Type B pancreatic cell (in vitro differentiated cells): Measurements from ENCODE around the gene CXADR. TPM values are rescaled to one million over a fixed set of nuclear protein-coding genes. Genes with fewer than 3 reads are reported as not detected.
"Not testable (repeated sequence)": the region's sequence is repeated elsewhere in the genome, so short reads cannot be mapped to it uniquely, and the experiment has no call there.

Source experiments
- DNase-seq: peaks from one replicate; pipeline ENCODE4 v3.0.0; 2021; ENCODE audit warnings: mixed read lengths; ENCODE audit not compliant: unreplicated experiment; ENCODE audit errors: extremely low spot score
- H3K27ac Mint-ChIP-seq: 2 replicates; pipeline ENCODE4 v1.8.0; 2021; ENCODE audit warnings: mild to moderate bottlenecking, mixed read lengths
- H3K27me3 Mint-ChIP-seq: 2 replicates; pipeline ENCODE4 v1.8.0; 2021; ENCODE audit warnings: mixed read lengths
- H3K36me3 Mint-ChIP-seq: 2 replicates; pipeline ENCODE4 v1.8.0; 2021; ENCODE audit warnings: mixed read lengths
- H3K4me1 Mint-ChIP-seq: one replicate; pipeline ENCODE4 v1.8.0; 2021; ENCODE audit warnings: mixed read lengths; ENCODE audit not compliant: unreplicated experiment
- H3K4me3 Mint-ChIP-seq: 2 replicates; pipeline ENCODE4 v1.8.0; 2021; ENCODE audit warnings: mild to moderate bottlenecking, mixed read lengths
- H3K9me3 Mint-ChIP-seq: 2 replicates; pipeline ENCODE4 v1.8.0; 2021; ENCODE audit warnings: mixed read lengths
- total RNA-seq: library from RNA; stranded (reverse); gene quantifications from 2 replicates; pipeline ENCODE4 v1.2.1, GENCODE V29; 2021; ENCODE audit warnings: low replicate concordance
- TF ChIP-seq, protein P1 (sequence below): fragments of 200-600 bp; sonication (generic); conservative IDR thresholded peaks from 2 replicates; pipeline ENCODE4 v1.5.0; 2021; ENCODE audit warnings: antibody characterized with exemption, mild to moderate bottlenecking

The CXADR gene
- total RNA-seq, 1 donor from 2014 or later: 47.3 TPM

DNA sequence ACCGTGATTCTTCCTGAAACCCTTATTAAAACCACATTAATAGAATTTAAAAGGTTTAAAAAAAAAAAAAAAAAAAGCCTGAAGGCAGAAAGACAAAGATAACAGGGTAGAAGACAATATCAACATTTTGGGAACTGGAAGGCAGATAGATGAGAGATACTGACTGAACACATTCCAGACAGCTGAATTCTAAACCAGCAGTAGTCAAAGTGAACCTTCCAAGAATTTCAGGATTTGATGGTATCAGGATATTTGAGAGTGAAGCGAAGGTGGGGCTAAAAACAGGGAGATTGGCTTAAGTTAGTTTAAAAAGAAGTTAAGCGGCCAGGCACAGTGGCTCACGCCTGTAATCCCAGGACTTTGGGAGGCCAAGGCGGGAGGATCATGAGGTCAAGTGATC is 5.3 kb upstream of the CXADR start:
- peaks cover 9% of the 10 kb centered on the region for H3K9me3 Mint-ChIP-seq
- peaks cover 9% of the 10 kb centered on the region for H3K27me3 Mint-ChIP-seq
- H3K27ac Mint-ChIP-seq: no peak overlapping the region
- no peak overlapping the region for H3K4me3 Mint-ChIP-seq
- TF ChIP-seq, protein P1, sequence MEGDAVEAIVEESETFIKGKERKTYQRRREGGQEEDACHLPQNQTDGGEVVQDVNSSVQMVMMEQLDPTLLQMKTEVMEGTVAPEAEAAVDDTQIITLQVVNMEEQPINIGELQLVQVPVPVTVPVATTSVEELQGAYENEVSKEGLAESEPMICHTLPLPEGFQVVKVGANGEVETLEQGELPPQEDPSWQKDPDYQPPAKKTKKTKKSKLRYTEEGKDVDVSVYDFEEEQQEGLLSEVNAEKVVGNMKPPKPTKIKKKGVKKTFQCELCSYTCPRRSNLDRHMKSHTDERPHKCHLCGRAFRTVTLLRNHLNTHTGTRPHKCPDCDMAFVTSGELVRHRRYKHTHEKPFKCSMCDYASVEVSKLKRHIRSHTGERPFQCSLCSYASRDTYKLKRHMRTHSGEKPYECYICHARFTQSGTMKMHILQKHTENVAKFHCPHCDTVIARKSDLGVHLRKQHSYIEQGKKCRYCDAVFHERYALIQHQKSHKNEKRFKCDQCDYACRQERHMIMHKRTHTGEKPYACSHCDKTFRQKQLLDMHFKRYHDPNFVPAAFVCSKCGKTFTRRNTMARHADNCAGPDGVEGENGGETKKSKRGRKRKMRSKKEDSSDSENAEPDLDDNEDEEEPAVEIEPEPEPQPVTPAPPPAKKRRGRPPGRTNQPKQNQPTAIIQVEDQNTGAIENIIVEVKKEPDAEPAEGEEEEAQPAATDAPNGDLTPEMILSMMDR: no peak
- H3K4me1 Mint-ChIP-seq: peaks cover 7% of the 10 kb centered on the region
- H3K36me3 Mint-ChIP-seq: no peaks in the 10 kb centered on the region
- DNase-seq: no peak

- H3K4me1 Mint-ChIP-seq: peaks cover 25% of the 10 kb centered on the region
- peak; percentile 73 for DNase-seq
- H3K4me3 Mint-ChIP-seq: peak overlapping the region; percentile 93
- peaks cover 9% of the 10 kb centered on the region for H3K27me3 Mint-ChIP-seq
- H3K9me3 Mint-ChIP-seq: no peaks in the 10 kb centered on the region
- H3K27ac Mint-ChIP-seq: peak overlapping the region; percentile 95
- TF ChIP-seq, protein P1: peak; percentile 37
- peaks cover 19% of the 10 kb centered on the region for H3K36me3 Mint-ChIP-seq
Observed at GRCh38 chr21:17513214-17514123, 626 bp downstream of the CXADR start.

DNA sequence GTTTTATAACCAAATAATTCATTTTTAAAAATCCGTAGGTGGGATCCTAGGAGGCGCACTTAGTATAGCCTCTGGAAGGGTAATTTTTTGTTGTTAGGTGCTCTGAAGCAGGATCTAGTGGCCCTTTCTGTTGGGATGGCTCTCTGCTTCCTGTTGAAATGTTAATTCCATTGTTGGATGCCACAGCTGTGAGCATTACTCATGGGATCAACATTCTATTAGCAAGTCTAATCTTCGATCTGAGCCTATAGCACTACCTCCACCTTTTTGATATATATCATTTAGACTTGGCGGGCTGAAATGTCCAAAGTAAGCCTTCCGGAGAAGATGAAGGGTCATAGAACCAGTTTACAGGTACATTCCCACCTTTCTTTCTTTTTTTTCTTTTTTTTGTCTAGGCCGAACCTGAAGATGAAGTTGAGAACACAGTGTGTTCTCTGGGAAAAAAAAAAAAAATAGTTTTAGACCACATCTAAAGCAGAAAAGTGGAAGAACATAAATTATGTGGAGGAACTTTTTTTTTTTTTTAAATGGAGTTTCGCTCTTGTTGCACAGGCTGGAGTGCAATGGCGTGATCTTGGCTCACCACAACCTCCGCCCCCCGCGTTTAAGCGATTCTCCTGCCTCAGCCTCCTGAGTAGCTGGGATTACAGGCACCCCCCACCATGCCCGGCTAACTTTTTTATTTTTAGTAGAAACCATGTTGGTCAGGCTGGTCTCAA is 1.4 kb downstream of the CXADR start:
- Mint-ChIP-seq H3K36me3 (peaks cover 23% of the 10 kb centered on the region), H3K9me3 (no peaks in the 10 kb centered on the region), H3K4me1 (peaks cover 28% of the 10 kb centered on the region), H3K27ac (peak overlapping the region; percentile 95), H3K27me3 (peaks cover 9% of the 10 kb centered on the region), H3K4me3 (peak overlapping the region; percentile 93)
- TF ChIP-seq, protein P1: no peak
- DNase-seq: no peak

GRCh38 chr21:17517008-17517407 is 4.2 kb downstream of the CXADR start:
- H3K4me3 Mint-ChIP-seq, H3K27me3 Mint-ChIP-seq, H3K27ac Mint-ChIP-seq, DNase-seq, H3K9me3 Mint-ChIP-seq: not testable (repeated sequence)
- H3K36me3 Mint-ChIP-seq: peaks cover 36% of the 10 kb centered on the region
- peaks cover 37% of the 10 kb centered on the region for H3K4me1 Mint-ChIP-seq

DNA sequence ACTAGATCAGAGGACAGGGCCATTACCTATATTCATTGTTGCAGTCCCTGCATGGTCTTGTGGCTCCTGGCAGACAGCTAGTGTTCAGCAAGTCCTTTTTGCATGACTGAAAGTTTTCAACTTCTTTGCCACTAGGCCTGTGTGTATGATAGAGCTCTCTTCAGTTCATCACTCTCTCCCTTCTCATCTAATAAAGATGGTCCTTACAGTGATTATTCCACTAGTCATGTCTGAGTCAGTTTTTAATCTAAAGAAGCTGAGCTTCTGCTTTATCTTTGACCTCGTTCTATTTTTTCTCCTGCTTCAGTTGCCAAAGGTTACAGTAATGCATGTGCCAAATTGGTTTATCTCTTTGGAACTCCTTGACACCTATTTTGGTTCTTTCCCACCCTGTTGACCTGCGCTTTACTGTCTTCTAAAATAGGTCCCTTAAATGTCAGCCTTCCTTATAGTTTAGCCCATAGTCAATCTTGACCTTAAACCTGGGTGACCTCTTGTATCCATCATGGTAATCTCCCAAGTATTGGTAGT is 6.4 kb downstream of the CXADR start:
- TF ChIP-seq, protein P1: no peak
- H3K4me3 Mint-ChIP-seq: no peak overlapping the region
- peaks cover 6% of the 10 kb centered on the region for H3K9me3 Mint-ChIP-seq
- H3K27me3 Mint-ChIP-seq: no peaks in the 10 kb centered on the region
- no peak overlapping the region for H3K27ac Mint-ChIP-seq
- DNase-seq: no peak
- H3K4me1 Mint-ChIP-seq: peaks cover 36% of the 10 kb centered on the region
- H3K36me3 Mint-ChIP-seq: peaks cover 42% of the 10 kb centered on the region
